T-cell (primary cell): ENCODE measurements around the gene EYA2. TPM values are rescaled to one million over a fixed set of nuclear protein-coding genes. Genes with fewer than 3 reads are reported as not detected.

Source experiments
- ATAC-seq, 4 experiments: fragments of 200-7000 bp in 3 of 4; fragments of 150-1000 bp in 1 of 4; cut with Tn5 transposase; replicated peaks in 1 of 4; 1 replicate in 3 of 4; 2 replicates in 1 of 4; pipeline ENCODE4 v1.10.0; 2021; ENCODE audit warnings: moderate library complexity in 3 of 4, mild to moderate bottlenecking in 2 of 4, moderate number of reproducible peaks in 1 of 4
- CTCF ChIA-PET, 2 donors: fragments of 300-600 bp; sonication (Branson Sonifier 250); formaldehyde crosslinking; loops; one replicate each; lab custom pipeline; 2022; ENCODE audit warnings: antibody characterized with exemption in 2 of 2; lab: Charles Lee
- POLR2A ChIA-PET, 2 donors: fragments of 300-600 bp; sonication (Branson Sonifier 250); formaldehyde crosslinking; loops; one replicate each; lab custom pipeline; 2022; ENCODE audit warnings: antibody characterized with exemption in 2 of 2; lab: Charles Lee
- DNase-seq, 35 experiments: peaks; one replicate each; pipeline versions ENCODE4 v3.0.0 to v3.0.0-alpha.2; 2013 to 2023
- H3K27ac ChIP-seq: one replicate; pipeline ENCODE4 v1.5.1; 2013; ENCODE audit warnings: low read length
- H3K27me3 ChIP-seq, 2 experiments: replicated peaks in 1 of 2; 1 replicate in 1 of 2; 2 replicates in 1 of 2; pipeline versions ENCODE4 v1.6.1 to v1.7.0; 2013; ENCODE audit warnings: low read length in 1 of 2, mixed read lengths in 1 of 2; ENCODE audit not compliant: control insufficient read depth in 2 of 2, insufficient read depth in 2 of 2; ENCODE audit errors: extremely low read depth in 1 of 2
- H3K36me3 ChIP-seq, 2 donors: 1 replicate in 1 of 2; 2 replicates in 1 of 2; pipeline versions ENCODE4 v1.6.1 to v1.7.0; 2013; ENCODE audit warnings: low read length in 1 of 2; ENCODE audit not compliant: control insufficient read depth in 2 of 2, insufficient read depth in 1 of 2; ENCODE audit errors: extremely low read depth in 1 of 2
- H3K4me1 ChIP-seq, 2 experiments: 1 replicate in 1 of 2; 2 replicates in 1 of 2; pipeline versions ENCODE4 v1.6.1 to v1.7.0; 2013; ENCODE audit warnings: low read length in 2 of 2, mixed read lengths in 1 of 2; ENCODE audit not compliant: insufficient read depth in 2 of 2, control insufficient read depth in 1 of 2; ENCODE audit errors: extremely low read depth in 1 of 2
- H3K4me3 ChIP-seq, 2 donors: 1 replicate in 1 of 2; 2 replicates in 1 of 2; pipeline versions ENCODE4 v1.5.1 to v1.7.0; 2013; ENCODE audit warnings: mild to moderate bottlenecking in 2 of 2, low read length in 1 of 2, moderate library complexity in 1 of 2; ENCODE audit not compliant: control insufficient read depth in 1 of 2; ENCODE audit errors: extremely low read depth in 1 of 2
- H3K9me3 ChIP-seq: 2 replicates; pipeline ENCODE4 v1.7.0; 2013
- H3K27ac Mint-ChIP-seq, 2 donors: one replicate each; pipeline ENCODE4 v1.8.0; 2020 to 2021; ENCODE audit warnings: mild to moderate bottlenecking in 2 of 2, mixed read lengths in 2 of 2
- H3K27me3 Mint-ChIP-seq, 2 donors: one replicate each; pipeline ENCODE4 v1.8.0; 2021 to 2022; ENCODE audit warnings: mixed read lengths in 2 of 2
- H3K36me3 Mint-ChIP-seq: one replicate; pipeline ENCODE4 v1.8.0; 2021; ENCODE audit warnings: mixed read lengths
- H3K4me1 Mint-ChIP-seq, 3 donors: one replicate each; pipeline ENCODE4 v1.8.0; 2020 to 2022; ENCODE audit warnings: mixed read lengths in 3 of 3, mild to moderate bottlenecking in 1 of 3
- H3K4me3 Mint-ChIP-seq, 3 donors: one replicate each; pipeline ENCODE4 v1.8.0; 2020 to 2022; ENCODE audit warnings: mild to moderate bottlenecking in 3 of 3, mixed read lengths in 3 of 3, moderate library complexity in 3 of 3
- H3K9me3 Mint-ChIP-seq, 3 donors: one replicate each; pipeline ENCODE4 v1.8.0; 2020 to 2022; ENCODE audit warnings: mixed read lengths in 3 of 3
- WGBS: methylation state at CpG from one replicate; pipeline ENCODE4 v1.1.5; 2013; ENCODE audit warnings: missing lambda C conversion rate; ENCODE audit not compliant: insufficient coverage; 5-methylcytosine and 5-hydroxymethylcytosine counted together
- total RNA-seq, 35 experiments: library from RNA in 6 of 35; stranded (reverse) in 6 of 35; fragments of 120-200 nt in 1 of 35; gene quantifications; one replicate each; pipeline versions ENCODE4 v1.2.1 to v1.2.4 and lab custom pipeline; 2013 to 2026

The EYA2 gene
- total RNA-seq, 5 donors from 2014 or later (not counting 1 experiment from before 2014, with no cell fraction given): not detected

DNA sequence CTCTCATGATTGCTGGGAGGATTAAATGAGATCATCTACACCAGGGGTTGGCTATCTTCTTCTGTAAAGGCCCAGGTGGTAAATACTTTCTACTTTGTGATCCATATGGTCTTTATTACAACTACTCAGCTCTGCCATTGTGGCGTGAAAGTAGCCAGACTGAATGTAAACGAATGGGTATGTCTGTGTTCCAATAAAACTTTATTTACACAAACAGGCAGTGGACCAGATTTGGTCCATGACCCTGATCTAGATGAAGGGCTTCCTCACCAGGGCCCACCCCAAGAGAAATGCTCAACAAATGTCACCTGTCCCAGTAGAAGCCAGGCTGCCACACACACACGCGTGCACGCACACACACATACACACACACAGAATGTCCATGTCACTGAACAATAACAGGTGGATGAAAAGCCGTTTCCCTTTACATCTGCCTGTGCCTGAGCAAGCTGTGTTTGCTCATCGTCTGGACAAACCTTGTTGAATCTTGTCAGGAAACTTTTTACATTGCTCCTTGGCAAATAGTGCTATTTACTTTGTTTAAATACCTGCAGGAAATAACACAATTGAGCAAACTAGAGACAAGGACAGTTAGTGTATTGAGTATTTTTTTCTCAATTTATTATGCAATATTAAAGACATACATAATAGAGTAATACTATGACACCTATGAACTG is 114.3 kb downstream of the EYA2 start:
- H3K4me3 ChIP-seq: no peak overlapping the region
- no peak for ATAC-seq
- Mint-ChIP-seq H3K9me3 (peaks cover 0 to 13% (median 1%) of the 10 kb centered on the region in 3 donors), H3K36me3 (no peaks in the 10 kb centered on the region), H3K27me3 (peaks cover 16 to 17% of the 10 kb centered on the region in 2 donors), H3K27ac (no peak overlapping the region), H3K4me3 (no peak overlapping the region), H3K4me1 (no peaks in the 10 kb centered on the region)
- H3K9me3 ChIP-seq: no peaks in the 10 kb centered on the region
- 94% methylated on average over 7 of the region's 7 CpGs for WGBS
- H3K27me3 ChIP-seq: peaks cover 2 to 20% of the 10 kb centered on the region in 2 experiments
- H3K36me3 ChIP-seq: no peaks in the 10 kb centered on the region
- no peak overlapping the region for H3K27ac ChIP-seq
- POLR2A ChIA-PET: no interaction called here
- no peak for DNase-seq
- no peaks in the 10 kb centered on the region for H3K4me1 ChIP-seq
- CTCF ChIA-PET: no interaction called here

DNA sequence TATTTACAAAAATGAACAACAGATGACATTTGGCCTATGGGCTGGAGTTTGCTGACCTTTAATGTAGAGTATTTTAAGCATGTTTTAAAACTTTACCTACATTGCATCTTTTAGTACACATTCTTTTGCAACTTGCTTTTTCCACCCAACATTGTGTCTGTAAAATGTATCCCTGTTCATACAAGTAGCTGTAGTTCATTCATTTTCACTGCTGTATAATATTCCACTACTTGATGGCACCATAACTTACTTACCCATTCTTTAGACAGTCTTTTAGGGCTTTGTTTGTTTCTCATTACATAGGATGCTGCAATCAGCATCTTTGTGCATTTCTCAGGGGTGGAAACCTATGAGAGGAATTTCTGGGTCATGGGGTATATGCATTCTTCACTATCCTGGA is 115.1 kb downstream of the EYA2 start:
- no peak overlapping the region for H3K4me3 Mint-ChIP-seq
- POLR2A ChIA-PET: no interaction called here
- no peak for ATAC-seq

DNA sequence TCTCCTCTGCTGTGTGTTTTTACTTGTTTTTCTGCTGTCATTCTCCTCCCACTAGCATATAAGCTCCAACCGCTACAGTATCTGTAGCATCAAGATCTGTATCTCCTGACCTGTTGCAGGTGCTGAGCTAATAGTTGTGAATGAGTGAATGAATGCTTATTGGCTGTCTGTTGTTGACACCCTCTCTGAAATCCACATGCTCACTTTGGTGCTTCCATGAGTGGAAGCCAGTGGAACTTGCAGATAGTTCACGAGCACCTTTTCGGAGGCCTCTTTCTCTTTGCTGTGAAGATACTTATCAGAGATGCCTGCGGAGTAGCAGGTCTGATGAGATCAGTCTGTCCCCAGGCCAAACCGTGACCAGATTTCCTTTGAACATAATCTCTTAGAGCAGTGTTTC is 117.3 kb downstream of the EYA2 start:
- H3K36me3 Mint-ChIP-seq: no peaks in the 10 kb centered on the region
- no peaks in the 10 kb centered on the region for H3K4me1 Mint-ChIP-seq
- H3K4me3 Mint-ChIP-seq: no peak overlapping the region
- Histone ChIP-seq H3K9me3 (no peaks in the 10 kb centered on the region), H3K4me1 (no peaks in the 10 kb centered on the region), H3K27me3 (peaks cover 2 to 14% of the 10 kb centered on the region in 2 experiments), H3K4me3 (no peak overlapping the region), H3K36me3 (no peaks in the 10 kb centered on the region), H3K27ac (no peak overlapping the region)
- no peaks in the 10 kb centered on the region for H3K9me3 Mint-ChIP-seq
- no peak for ATAC-seq
- POLR2A ChIA-PET: no interaction called here
- peaks cover 12 to 15% of the 10 kb centered on the region in 2 donors for H3K27me3 Mint-ChIP-seq
- CTCF ChIA-PET: no interaction called here
- H3K27ac Mint-ChIP-seq: no peak overlapping the region
- WGBS: no CpG with 5 or more reads among the region's 5 CpGs
- no peak for DNase-seq

More for the DNA sequence above, 115.1 kb downstream of the EYA2 start:
- H3K4me3 ChIP-seq: no peak overlapping the region
- peaks cover 0 to 6% (median 0%) of the 10 kb centered on the region in 3 donors for H3K9me3 Mint-ChIP-seq
- H3K27me3 Mint-ChIP-seq: peaks cover 12 to 15% of the 10 kb centered on the region in 2 donors
- no peaks in the 10 kb centered on the region for H3K4me1 ChIP-seq
- H3K27ac Mint-ChIP-seq: no peak overlapping the region
- no peak overlapping the region for H3K27ac ChIP-seq
- DNase-seq: no peak
- H3K27me3 ChIP-seq: peaks cover 2 to 20% of the 10 kb centered on the region in 2 experiments
- no peaks in the 10 kb centered on the region for H3K36me3 ChIP-seq
- no peaks in the 10 kb centered on the region for H3K4me1 Mint-ChIP-seq
- H3K9me3 ChIP-seq: no peaks in the 10 kb centered on the region
- H3K36me3 Mint-ChIP-seq: no peaks in the 10 kb centered on the region
- CTCF ChIA-PET: no interaction called here

DNA sequence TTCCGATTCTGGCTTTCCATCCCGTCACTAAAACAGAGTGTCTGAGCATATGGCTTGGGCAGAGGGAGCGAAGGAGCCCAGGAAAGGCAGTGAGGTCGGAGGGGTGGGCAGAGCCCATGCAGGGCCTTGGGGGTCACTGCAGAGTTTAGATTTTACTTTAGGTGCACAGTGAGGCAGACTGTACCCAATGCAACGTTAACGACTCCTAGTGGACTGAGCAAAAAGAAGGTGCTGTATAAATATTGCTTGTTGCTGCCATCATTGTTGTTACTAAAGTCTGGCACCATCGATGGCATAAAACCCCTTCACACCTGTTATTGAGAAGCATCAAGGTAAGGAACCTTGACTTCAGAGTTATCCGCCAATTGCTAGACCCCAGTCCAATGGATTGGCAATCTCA is 119.0 kb downstream of the EYA2 start:
- ChIA-PET CTCF (no interaction called here), POLR2A (no interaction called here)
- H3K4me1 ChIP-seq: no peaks in the 10 kb centered on the region
- H3K27ac ChIP-seq: no peak overlapping the region
- ATAC-seq (no peak), DNase-seq (no peak)
- no peak overlapping the region for H3K27ac Mint-ChIP-seq
- H3K36me3 Mint-ChIP-seq: no peaks in the 10 kb centered on the region
- 76% methylated on average over 4 of the region's 8 CpGs for WGBS
- H3K9me3 Mint-ChIP-seq: no peaks in the 10 kb centered on the region
- no peak overlapping the region for H3K4me3 Mint-ChIP-seq
- H3K27me3 ChIP-seq: peaks cover 2 to 11% of the 10 kb centered on the region in 2 experiments
- H3K9me3 ChIP-seq: no peaks in the 10 kb centered on the region
- H3K27me3 Mint-ChIP-seq: peaks cover 12% of the 10 kb centered on the region in 2 donors
- no peaks in the 10 kb centered on the region for H3K36me3 ChIP-seq
- H3K4me3 ChIP-seq: no peak overlapping the region
- no peaks in the 10 kb centered on the region for H3K4me1 Mint-ChIP-seq

DNA sequence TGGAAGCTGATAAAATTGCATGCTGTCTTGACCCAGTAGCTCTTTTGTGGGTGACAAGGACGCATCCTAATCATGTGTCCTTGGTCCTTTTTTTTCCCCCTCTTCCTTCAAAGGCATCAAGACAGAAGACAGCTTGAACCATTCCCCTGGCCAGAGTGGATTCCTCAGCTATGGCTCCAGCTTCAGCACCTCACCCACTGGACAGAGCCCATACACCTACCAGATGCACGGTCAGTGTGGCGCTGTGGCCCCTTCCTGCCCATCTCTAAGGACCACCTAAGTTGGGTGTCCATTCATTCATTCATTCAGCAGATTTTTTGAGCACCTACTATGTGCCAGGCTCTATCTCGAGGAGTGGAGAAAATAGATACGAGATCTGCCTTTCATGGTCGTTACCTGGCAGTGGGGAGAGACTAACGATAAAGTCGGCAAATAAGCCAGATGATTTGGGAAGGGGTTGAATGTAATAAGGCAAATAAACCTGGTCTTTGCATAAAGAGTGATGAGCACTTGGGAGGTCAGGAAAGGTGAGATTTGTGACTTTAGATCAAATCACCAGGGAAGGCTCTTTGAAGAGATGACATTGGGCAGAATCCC is 121.5 kb downstream of the EYA2 start:
- no peaks in the 10 kb centered on the region for H3K36me3 ChIP-seq
- Mint-ChIP-seq H3K36me3 (no peaks in the 10 kb centered on the region), H3K4me3 (no peak overlapping the region), H3K27ac (no peak overlapping the region), H3K27me3 (peaks cover 12 to 15% of the 10 kb centered on the region in 2 donors), H3K4me1 (no peaks in the 10 kb centered on the region), H3K9me3 (no peaks in the 10 kb centered on the region)
- ChIA-PET POLR2A (no interaction called here), CTCF (no interaction called here)
- H3K4me1 ChIP-seq: no peaks in the 10 kb centered on the region
- 81% methylated on average over 6 of the region's 8 CpGs for WGBS
- DNase-seq (no peak), ATAC-seq (no peak)
- H3K9me3 ChIP-seq: no peaks in the 10 kb centered on the region
- peaks cover 2 to 11% of the 10 kb centered on the region in 2 experiments for H3K27me3 ChIP-seq
- no peak overlapping the region for H3K27ac ChIP-seq
- no peak overlapping the region for H3K4me3 ChIP-seq

DNA sequence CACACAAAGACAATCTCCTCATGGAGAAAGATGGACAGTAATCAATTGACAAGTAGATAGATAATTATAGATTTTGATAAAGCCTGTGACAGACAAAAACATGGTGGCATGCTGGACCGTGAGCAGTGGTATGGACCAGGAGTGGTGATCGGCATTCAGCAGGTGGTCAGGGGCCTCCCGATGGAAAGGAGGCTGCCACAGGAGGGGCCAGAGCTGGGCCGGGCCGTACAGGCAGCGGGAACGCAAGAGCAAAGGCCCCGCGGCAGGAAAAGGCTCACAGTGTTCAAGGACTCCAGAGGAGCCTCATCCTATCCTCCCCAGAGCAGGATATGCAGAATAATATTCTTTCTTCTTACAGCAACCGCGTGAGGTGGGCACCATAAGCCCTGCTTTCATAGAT is 123.7 kb downstream of the EYA2 start:
- H3K4me3 Mint-ChIP-seq: no peak overlapping the region
- POLR2A ChIA-PET: no interaction called here
- Histone ChIP-seq H3K36me3 (no peaks in the 10 kb centered on the region), H3K4me3 (no peak overlapping the region), H3K9me3 (no peaks in the 10 kb centered on the region), H3K4me1 (no peaks in the 10 kb centered on the region), H3K27me3 (peaks cover 0 to 11% of the 10 kb centered on the region in 2 experiments), H3K27ac (no peak overlapping the region)
- H3K27ac Mint-ChIP-seq: no peak overlapping the region
- DNase-seq: no peak
- no peaks in the 10 kb centered on the region for H3K36me3 Mint-ChIP-seq
- WGBS: 87% methylated on average over 7 of the region's 11 CpGs
- peaks cover 4 to 16% of the 10 kb centered on the region in 2 donors for H3K27me3 Mint-ChIP-seq
- H3K4me1 Mint-ChIP-seq: no peaks in the 10 kb centered on the region
- ATAC-seq: no peak
- no peaks in the 10 kb centered on the region for H3K9me3 Mint-ChIP-seq
- CTCF ChIA-PET: no interaction called here
